ENCODE data around the gene MESD. TPM values are rescaled to one million over a fixed set of nuclear protein-coding genes. Genes with fewer than 3 reads are reported as not detected.

Gene MESD
- total and polyA plus RNA-seq, 12 donors: 13.2 to 56.1 (median 25.6) TPM

DNA sequence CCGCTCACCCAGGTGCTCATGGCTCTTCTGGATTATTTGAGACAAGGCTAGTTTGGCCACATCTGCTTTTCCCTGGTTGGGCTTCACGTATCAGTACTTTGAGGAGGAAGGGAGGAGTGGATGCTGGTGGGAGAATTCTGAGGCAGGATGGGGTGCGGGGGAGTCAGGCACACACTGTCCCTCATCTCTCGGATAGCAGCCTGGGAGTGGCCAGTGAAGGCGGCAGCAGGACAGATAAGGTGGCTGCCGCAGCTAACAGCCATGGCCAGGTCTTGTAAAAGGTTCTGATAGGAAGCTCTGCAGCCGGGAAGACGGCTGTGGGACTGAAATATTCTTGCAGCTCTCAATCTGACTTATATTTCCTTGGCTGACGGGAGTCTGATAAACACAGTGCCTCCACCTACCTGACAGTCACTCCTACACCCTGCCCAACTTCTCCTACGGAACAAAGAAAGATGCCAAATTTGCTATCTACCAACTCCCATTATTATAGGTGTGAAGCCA, 87.3 kb downstream of the MESD start:
- DNase-seq: no peak
- Histone ChIP-seq H3K9me3 (replicated peaks in 1 of 3) (no peaks in the 10 kb centered on the region), H3K27me3 (no peaks in the 10 kb centered on the region), H3K4me1 (replicated peaks in 1 of 2) (no peaks in the 10 kb centered on the region), H3K27ac (no peak overlapping the region), H3K4me3 (no peak overlapping the region), H3K36me3 (replicated peaks in 1 of 2) (no peaks in the 10 kb centered on the region)
- WGBS, 4 donors: 85 to 93% (median 91%) methylated on average over 7 to 10 of the region's 10 CpGs
- TF ChIP-seq POLR2A (IDR thresholded peaks at IDR 0.05) (no peak), CTCF (IDR thresholded peaks at IDR 0.05) (no peak)
- intact Hi-C loops (cut with DNase I): no loop called here

DNA sequence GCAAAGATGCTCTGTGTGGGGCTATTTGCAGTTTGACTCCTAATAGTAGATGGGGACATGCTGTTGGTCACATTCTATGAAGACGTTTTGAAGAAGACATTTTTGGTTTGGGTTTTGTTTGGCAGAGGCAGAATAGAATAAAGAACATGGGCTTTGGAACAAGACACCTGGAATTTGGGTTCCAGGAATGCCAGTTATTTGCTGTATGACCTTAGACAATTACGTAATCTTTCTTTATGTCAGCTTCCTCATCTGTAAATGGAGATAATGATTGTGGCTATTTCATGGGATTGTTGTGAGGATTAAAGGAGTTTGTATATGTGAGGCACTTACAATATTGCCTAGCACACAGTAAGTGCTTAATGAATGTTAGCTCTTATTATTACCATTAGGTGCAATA, 91.6 kb downstream of the MESD start:
- TF ChIP-seq POLR2A (IDR thresholded peaks at IDR 0.05) (no peak), CTCF (IDR thresholded peaks at IDR 0.05) (no peak)
- Histone ChIP-seq H3K27me3 (no peaks in the 10 kb centered on the region), H3K27ac (no peak overlapping the region), H3K4me3 (no peak overlapping the region), H3K4me1 (replicated peaks in 1 of 2) (no peaks in the 10 kb centered on the region), H3K36me3 (replicated peaks in 1 of 2) (no peaks in the 10 kb centered on the region), H3K9me3 (replicated peaks in 1 of 3) (no peaks in the 10 kb centered on the region)
- WGBS, 4 donors: 78 to 92% (median 84%) methylated on average over 2 of the region's 2 CpGs
- DNase-seq: no peak
- intact Hi-C loops (cut with DNase I): no loop called here

Small RNA genes lying within 50 kb of the gene (microRNA-seq; reads per million reads assigned to microRNA genes)
- 0 reads per million in 3 donors for gene MIR4514

Small RNA genes lying within 50 kb of the gene (small RNA-seq; reads per million reads assigned to genes)
- gene MIR4514: 0 reads per million in 2 donors

Other genes with a start within 250 kb of the MESD start
- gene CEMIP, start 210.4 kb downstream of the MESD start, total RNA-seq: 1 to 10 TPM in 1 of 9 donors, under 1 TPM in 8; 0.11 to 2.2 (median 0.43) TPM
- under 1 TPM; 0.08 to 0.20 (median 0.10) TPM for gene CEMIP, start 210.4 kb downstream of the MESD start, polyA plus RNA-seq
- 10 to 100 TPM in 8 of 9 donors, 1 to 10 TPM in 1; 5.3 to 30.8 (median 22.2) TPM for gene TLNRD1, start 11.1 kb upstream of the MESD start, total RNA-seq
- 10 to 100 TPM in 1 of 3 donors, 1 to 10 TPM in 2; 4.3 to 11.4 (median 5.0) TPM for gene TLNRD1, start 11.1 kb upstream of the MESD start, polyA plus RNA-seq
- under 1 TPM in 2 of 9 donors, not detected in 7; 0.43 to 0.50 TPM for gene CFAP161, start 144.5 kb upstream of the MESD start, total RNA-seq
- gene CFAP161, start 144.5 kb upstream of the MESD start, polyA plus RNA-seq: under 1 TPM in 2 of 3 donors, not detected in 1; 0.10 to 0.31 TPM
- gene IL16, start 207.1 kb upstream of the MESD start, total RNA-seq: 10 to 100 TPM in 2 of 9 donors, 1 to 10 TPM in 7; 2.2 to 16.0 (median 6.3) TPM
- gene IL16, start 207.1 kb upstream of the MESD start, polyA plus RNA-seq: 10 to 100 TPM in 1 of 3 donors, 1 to 10 TPM in 2; 3.7 to 14.3 (median 8.8) TPM